NCI-H1092 treated with DMSO at 0.1 percent for 48 hours (cell line): ENCODE measurements around the gene ASPDH.

Source experiments
- DNase-seq: peaks from one replicate; lab custom pipeline; 2025; lab: John Stamatoyannopoulos, UW

The ASPDH gene

GRCh38 chr19:50513746-50514345 is at the start of gene ASPDH:
Gene ASPDH (minus strand): TSS chr19:50513913. CDS start chr19:50513823, 90 bp downstream.
- no peak for DNase-seq

GRCh38 chr19:50562996-50563395 is 49.3 kb upstream of the ASPDH start:
- no peak for DNase-seq

GRCh38 chr19:50562329-50562728 is 48.6 kb upstream of the ASPDH start:
- DNase-seq, result no peak

- DNase-seq, result no peak
Measured at GRCh38 chr19:50559636-50560035, 45.9 kb upstream of the ASPDH start.

GRCh38 chr19:50558449-50558848 is 44.7 kb upstream of the ASPDH start:
- no peak for DNase-seq

GRCh38 chr19:50558039-50558438 is 44.3 kb upstream of the ASPDH start:
- DNase-seq, result no peak

- no peak for DNase-seq
Measured at GRCh38 chr19:50557009-50557613, 43.4 kb upstream of the ASPDH start.

- peak; percentile 30 for DNase-seq
Measured at GRCh38 chr19:50556282-50557008, 42.7 kb upstream of the ASPDH start.

GRCh38 chr19:50555450-50556281 is 42.0 kb upstream of the ASPDH start:
- no peak for DNase-seq

- DNase-seq, result no peak
Measured at GRCh38 chr19:50555033-50555432, 41.3 kb upstream of the ASPDH start.

GRCh38 chr19:50554212-50554611 is 40.5 kb upstream of the ASPDH start:
- no peak for DNase-seq

- DNase-seq, result no peak
Measured at GRCh38 chr19:50553134-50553703, 39.5 kb upstream of the ASPDH start.

- no peak for DNase-seq
Measured at GRCh38 chr19:50552540-50552939, 38.8 kb upstream of the ASPDH start.

GRCh38 chr19:50551715-50552187 is 38.0 kb upstream of the ASPDH start:
- no peak for DNase-seq

- DNase-seq, result no peak
Measured at GRCh38 chr19:50551034-50551714, 37.5 kb upstream of the ASPDH start.

- no peak for DNase-seq
Measured at GRCh38 chr19:50550594-50550966, 36.9 kb upstream of the ASPDH start.

GRCh38 chr19:50549927-50550593 is 36.3 kb upstream of the ASPDH start:
- DNase-seq, result no peak

- DNase-seq, result no peak
Measured at GRCh38 chr19:50549059-50549926, 35.6 kb upstream of the ASPDH start.

GRCh38 chr19:50548191-50549058 is 34.7 kb upstream of the ASPDH start:
- DNase-seq, result no peak
